ENCODE data around the gene DIPK2B. TPM values are rescaled to one million over a fixed set of nuclear protein-coding genes. Genes with fewer than 3 reads are reported as not detected.

DIPK2B gene
- total and polyA plus RNA-seq, 2 of the 4 experiments (the other 2 are of a cell fraction) = not detected

DNA sequence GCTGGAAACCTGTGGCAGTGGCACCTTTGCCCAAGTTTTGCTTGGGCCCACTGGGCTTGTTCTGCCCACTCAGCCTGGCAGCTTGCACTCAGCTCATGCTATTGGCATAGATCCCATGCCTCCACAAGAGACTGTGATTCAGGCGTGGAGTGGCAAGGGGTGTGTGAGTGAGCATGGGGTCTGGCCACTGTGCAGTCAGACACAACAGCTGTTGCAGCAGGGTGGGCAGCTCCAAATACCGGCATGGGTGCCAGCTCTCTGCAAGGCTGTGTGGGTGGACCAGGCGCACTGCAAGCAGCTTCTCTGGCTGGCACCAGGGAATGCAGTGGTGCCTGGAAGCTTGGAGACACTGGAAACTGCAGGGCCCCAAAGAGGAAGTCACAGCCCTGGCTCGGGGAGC is 27.4 kb upstream of the DIPK2B start:
- ATAC-seq (ENCODE audit: low read depth) = no peak
- Histone ChIP-seq H3K23ac (ENCODE audit: low read depth, low read length) (no peak overlapping the region), H3K27me3 (ENCODE audit: control insufficient read depth, insufficient read depth, low read length) (peaks cover 29% of the 10 kb centered on the region), H3K56ac (ENCODE audit: extremely low read depth, insufficient read depth, low read length) (no peak overlapping the region), H2BK5ac (ENCODE audit: low read depth, low read length, poor library complexity, severe bottlenecking) (no peak overlapping the region), H2BK15ac (ENCODE audit: low read depth, low read length) (no peak overlapping the region), H4K5ac (ENCODE audit: low read depth, low read length) (no peak overlapping the region), H2BK20ac (ENCODE audit: low read depth, low read length) (no peak overlapping the region), H2BK120ac (ENCODE audit: low read depth, low read length) (no peak overlapping the region), H3K36me3 (ENCODE audit: control insufficient read depth, insufficient read depth, low read length) (no peaks in the 10 kb centered on the region), H3K4me1 (ENCODE audit: control insufficient read depth, insufficient read depth, low read length) (no peaks in the 10 kb centered on the region), H3K18ac (ENCODE audit: low read depth, low read length) (no peak overlapping the region), H3K4me3 (ENCODE audit: insufficient read depth, low read depth, low read length) (no peak overlapping the region), H4K20me1 (ENCODE audit: insufficient read depth, low read length) (no peaks in the 10 kb centered on the region), H3K4ac (ENCODE audit: low read depth, low read length) (no peak overlapping the region), H3K14ac (replicated peaks; ENCODE audit: low read depth, low read length) (no peak overlapping the region), H3K79me1 (ENCODE audit: low read depth in 1 of 2, low read length in 2 of 2) (no peaks in the 10 kb centered on the region), H3K9ac (ENCODE audit: low read depth, low read length) (no peak overlapping the region), H3K4me2 (ENCODE audit: low read depth, low read length) (no peak overlapping the region), H4K8ac (ENCODE audit: low read depth in 2 of 2, low read length in 2 of 2) (no peak overlapping the region), H3K9me3 (ENCODE audit: control insufficient read depth, insufficient read depth, low read length) (no peaks in the 10 kb centered on the region; the same call in 1 of the 2 replicates), H2AFZ (replicated peaks; ENCODE audit: low read length, poor library complexity) (no peak overlapping the region), H2AK9ac (replicated peaks; ENCODE audit: low read depth, low read length, poor library complexity) (no peak overlapping the region), H3K9me1 (ENCODE audit: insufficient read depth, low read length) (no peaks in the 10 kb centered on the region), H2AK5ac (ENCODE audit: low read depth, low read length) (no peak overlapping the region), H3K27ac (ENCODE audit: insufficient read depth, low read length) (no peak overlapping the region), H4K91ac (ENCODE audit: insufficient read depth, low read depth, low read length) (no peak overlapping the region)
- dilution Hi-C loops (cut with HindIII; ENCODE audit: low sequenced_read_pairs, unreplicated experiment) = no loop called here
- in situ Hi-C loops (cut with MboI; ENCODE audit: low sequenced_read_pairs) = no loop called here
- ChIA-PET POLR2A (ENCODE audit: unreplicated experiment) (interaction anchor here (0.6 kb wide), 1 partner anchor 423 kb away, joined by 5 read pairs; no protein-coding TSS in a partner anchor), CTCF (no interaction called here)
- BruUV-seq (replicated peaks) = no TSS peak
- TF ChIP-seq RCOR1 (IDR thresholded peaks at IDR 0.05; ENCODE audit: insufficient replicate concordance, low read length) (no peak), CHD1 (IDR thresholded peaks at IDR 0.05; ENCODE audit: low read depth, low read length) (no peak)
- TF ChIP-seq, protein P1, sequence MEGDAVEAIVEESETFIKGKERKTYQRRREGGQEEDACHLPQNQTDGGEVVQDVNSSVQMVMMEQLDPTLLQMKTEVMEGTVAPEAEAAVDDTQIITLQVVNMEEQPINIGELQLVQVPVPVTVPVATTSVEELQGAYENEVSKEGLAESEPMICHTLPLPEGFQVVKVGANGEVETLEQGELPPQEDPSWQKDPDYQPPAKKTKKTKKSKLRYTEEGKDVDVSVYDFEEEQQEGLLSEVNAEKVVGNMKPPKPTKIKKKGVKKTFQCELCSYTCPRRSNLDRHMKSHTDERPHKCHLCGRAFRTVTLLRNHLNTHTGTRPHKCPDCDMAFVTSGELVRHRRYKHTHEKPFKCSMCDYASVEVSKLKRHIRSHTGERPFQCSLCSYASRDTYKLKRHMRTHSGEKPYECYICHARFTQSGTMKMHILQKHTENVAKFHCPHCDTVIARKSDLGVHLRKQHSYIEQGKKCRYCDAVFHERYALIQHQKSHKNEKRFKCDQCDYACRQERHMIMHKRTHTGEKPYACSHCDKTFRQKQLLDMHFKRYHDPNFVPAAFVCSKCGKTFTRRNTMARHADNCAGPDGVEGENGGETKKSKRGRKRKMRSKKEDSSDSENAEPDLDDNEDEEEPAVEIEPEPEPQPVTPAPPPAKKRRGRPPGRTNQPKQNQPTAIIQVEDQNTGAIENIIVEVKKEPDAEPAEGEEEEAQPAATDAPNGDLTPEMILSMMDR (conservative IDR thresholded peaks at IDR 0.05; ENCODE audit: low read depth, low read length) = no peak
- no peak for DNase-seq
- intact Hi-C loops (cut with micrococcal nuclease) = no loop called here
- WGBS, 2 experiments (ENCODE audit: extremely low coverage in 2 of 2, insufficient read length in 1 of 2) = no CpG with 5 or more reads among the region's 4 CpGs

Measured in IMR-90 (cell line).